GM19455 (cell line): Measurements from ENCODE around the gene DTNBP1.

Experiments used
- ATAC-seq: cut with Tn5 transposase; IDR thresholded peaks from one replicate; pipeline ENCODE4 v1.9.1; 2021; ENCODE audit not compliant: unreplicated experiment

DTNBP1 gene

GRCh38 chr6:15504581-15505350 is 158.1 kb downstream of the DTNBP1 start:
- ATAC-seq, result no peak

DNA sequence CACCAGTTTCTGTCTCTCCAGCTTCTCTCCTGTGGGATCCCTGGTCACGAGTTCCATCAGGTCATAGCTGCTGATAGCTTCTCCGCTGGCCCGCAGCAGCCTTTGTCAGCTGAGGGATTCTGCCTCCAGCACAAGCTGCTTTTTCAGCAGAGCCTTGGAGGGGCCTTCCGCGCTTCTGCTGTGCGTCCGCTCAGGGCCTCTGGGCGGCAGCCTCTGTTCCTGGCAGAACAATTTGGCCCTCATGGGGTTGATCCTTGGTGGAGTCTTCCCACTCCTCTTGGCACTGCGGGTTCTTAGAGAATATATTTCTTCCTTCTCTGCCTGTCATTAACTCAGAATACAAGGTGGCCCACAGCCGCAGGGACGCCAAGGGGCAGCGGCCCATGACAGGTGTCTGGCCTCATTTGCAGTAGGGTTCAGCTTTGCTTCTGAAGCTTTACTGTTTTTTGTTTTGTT is 158.8 kb downstream of the DTNBP1 start:
- ATAC-seq, result no peak

- no peak for ATAC-seq
Measured at GRCh38 chr6:15503346-15503680, 159.5 kb downstream of the DTNBP1 start.

DNA sequence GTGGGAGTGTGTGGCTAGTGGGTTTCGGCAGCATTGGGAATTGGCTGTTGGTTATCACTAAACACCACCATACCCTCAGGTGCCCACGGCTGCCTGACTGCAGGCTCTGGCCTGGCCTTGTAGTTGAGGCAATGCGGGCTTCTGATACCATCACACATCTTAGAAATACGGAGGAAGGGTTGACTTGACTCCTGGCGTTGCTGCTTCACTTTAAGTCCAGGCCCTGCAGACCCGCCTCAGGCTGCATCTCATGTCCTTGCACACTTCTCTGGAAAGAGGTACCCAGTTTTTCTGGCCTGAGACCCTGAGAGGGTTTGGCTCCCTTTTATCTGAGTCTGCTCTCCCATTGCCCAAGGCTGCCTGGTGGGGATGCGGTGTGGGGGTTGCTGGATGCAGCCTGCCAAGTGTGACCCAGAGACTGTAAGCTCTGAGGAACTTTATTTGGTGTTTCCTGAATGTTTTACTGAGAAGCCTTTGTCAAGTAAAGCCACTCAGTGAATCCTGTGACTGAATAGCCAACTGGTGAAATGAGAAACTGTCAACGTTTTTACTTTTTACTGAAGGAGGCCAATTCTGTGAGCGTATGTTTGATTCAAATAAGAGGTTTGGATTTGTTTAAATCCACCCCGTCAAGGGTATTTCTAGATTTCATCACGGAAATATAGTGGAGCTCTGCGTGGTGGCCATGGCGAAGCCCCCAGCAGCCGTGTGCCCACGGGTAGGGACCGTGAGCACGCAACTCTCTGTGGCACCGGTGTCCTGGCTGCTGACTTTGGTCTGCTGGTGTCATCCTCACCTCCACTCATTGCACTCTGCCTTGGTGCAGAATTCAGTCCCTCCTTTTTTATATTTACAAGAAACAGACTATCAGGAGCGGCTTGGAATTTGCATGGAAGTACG is 160.1 kb downstream of the DTNBP1 start:
- no peak for ATAC-seq

GRCh38 chr6:15501826-15502445 is 160.9 kb downstream of the DTNBP1 start:
- no peak for ATAC-seq

DNA sequence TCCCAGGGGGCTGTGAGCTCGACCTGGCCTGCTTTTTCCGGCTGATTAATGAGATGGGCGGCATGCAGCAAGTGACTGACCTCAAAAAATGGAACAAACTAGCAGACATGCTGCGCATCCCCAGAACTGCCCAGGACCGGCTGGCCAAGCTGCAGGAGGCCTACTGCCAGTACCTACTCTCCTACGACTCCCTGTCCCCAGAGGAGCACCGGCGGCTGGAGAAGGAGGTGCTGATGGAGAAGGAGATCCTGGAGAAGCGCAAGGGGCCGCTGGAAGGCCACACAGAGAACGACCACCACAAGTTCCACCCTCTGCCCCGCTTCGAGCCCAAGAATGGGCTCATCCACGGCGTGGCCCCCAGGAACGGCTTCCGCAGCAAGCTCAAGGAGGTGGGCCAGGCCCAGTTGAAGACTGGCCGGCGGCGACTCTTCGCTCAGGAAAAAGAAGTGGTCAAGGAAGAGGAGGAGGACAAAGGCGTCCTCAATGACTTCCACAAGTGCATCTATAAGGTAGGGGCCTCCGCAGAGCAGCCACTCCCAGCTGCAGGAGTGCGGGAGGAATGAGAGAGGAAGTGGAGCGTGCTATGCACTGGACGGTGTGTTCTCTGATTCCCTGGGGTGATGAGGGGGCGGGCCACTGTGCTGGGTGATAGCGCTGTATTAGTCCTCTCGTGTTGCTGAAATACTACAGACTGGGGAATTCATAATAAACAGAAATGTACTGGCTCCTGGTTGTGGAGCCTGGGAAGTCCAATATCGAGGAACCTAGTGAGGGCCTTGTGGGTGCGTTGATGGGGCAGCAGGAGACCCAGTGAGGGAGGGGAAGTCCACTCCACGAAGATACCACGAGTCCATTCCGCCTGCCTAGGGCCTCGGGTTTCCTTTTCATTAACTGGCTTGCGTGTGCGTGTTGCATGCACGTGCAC is 161.7 kb downstream of the DTNBP1 start:
- ATAC-seq, result no peak

DNA sequence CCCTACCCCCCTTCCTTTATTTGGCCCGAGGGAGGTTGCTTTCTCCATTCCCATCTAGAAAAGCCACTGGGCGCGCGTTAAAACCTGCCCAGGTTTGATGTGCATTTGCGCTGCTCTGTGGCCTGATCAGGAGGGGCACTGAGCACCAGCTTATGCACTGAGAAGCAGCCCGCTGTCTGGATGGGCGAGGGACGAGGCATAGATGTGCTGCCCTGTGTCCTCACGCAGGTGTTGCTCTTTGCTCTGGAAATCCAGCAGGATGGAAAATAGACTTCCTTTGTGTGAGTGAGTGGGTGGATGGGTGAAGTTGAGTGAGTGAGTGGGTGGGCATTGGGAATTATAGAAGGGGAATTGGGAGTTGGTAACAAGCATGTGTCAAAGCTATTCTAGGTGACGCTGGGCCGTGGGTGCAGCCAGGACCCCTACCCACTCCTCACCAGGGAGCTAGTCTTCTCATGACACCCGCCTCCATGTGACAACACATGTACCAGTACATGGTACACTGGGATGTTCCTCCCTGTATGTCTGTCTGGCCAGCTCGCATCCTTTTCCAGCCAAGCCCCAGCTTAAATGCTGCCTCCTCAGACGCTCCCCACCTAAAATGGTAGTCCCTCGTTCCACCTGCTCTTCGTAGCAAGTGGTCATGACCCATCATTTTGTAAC is 162.6 kb downstream of the DTNBP1 start:
- no peak for ATAC-seq

- no peak for ATAC-seq
Measured at GRCh38 chr6:15499591-15499990, 163.2 kb downstream of the DTNBP1 start.

DNA sequence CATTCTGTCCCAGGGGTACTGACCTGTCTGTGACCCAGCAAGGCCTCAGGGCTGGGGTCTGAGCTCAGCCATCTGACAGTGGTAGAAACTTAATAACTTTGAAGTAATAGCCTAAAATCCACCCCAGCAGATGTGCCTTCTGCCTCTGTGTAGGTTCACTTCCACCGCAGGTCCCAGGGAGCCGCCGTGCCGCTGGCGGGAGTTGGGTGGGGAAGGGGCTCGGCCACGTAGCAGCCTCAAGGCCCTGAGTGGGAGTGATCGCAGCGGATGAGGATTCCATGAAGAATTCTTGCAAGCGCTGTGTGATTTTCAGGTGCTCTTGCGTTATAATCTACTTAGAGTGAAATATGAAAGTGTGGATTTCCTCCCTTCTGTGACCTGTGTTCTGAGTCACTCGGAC is 163.7 kb downstream of the DTNBP1 start:
- no peak for ATAC-seq

GRCh38 chr6:15498640-15499039 is 164.2 kb downstream of the DTNBP1 start:
- no peak for ATAC-seq

DNA sequence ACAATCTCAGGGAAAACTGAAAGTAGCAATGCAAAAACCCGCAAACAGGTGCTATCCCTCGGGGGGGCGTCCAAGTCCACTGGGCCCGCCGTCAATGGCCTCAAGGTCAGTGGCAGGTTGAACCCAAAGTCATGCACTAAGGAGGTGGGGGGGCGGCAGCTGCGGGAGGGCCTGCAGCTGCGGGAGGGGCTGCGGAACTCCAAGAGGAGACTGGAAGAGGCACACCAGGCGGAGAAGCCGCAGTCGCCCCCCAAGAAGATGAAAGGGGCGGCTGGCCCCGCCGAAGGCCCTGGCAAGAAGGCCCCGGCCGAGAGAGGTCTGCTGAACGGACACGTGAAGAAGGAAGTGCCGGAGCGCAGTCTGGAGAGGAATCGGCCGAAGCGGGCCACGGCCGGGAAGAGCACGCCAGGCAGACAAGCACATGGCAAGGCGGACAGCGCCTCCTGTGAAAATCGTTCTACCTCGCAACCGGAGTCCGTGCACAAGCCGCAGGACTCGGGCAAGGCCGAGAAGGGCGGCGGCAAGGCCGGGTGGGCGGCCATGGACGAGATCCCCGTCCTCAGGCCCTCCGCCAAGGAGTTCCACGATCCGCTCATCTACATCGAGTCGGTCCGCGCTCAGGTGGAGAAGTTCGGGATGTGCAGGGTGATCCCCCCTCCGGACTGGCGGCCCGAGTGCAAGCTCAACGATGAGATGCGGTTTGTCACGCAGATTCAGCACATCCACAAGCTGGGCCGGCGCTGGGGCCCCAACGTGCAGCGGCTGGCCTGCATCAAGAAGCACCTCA is 166.3 kb downstream of the DTNBP1 start:
- ATAC-seq, result no peak

GRCh38 chr6:15495375-15495901 is 167.4 kb downstream of the DTNBP1 start:
- no peak for ATAC-seq

GRCh38 chr6:15493437-15494168 is 169.2 kb downstream of the DTNBP1 start:
- ATAC-seq, result no peak

- no peak for ATAC-seq
Measured at GRCh38 chr6:15491986-15492269, 170.9 kb downstream of the DTNBP1 start.

DNA sequence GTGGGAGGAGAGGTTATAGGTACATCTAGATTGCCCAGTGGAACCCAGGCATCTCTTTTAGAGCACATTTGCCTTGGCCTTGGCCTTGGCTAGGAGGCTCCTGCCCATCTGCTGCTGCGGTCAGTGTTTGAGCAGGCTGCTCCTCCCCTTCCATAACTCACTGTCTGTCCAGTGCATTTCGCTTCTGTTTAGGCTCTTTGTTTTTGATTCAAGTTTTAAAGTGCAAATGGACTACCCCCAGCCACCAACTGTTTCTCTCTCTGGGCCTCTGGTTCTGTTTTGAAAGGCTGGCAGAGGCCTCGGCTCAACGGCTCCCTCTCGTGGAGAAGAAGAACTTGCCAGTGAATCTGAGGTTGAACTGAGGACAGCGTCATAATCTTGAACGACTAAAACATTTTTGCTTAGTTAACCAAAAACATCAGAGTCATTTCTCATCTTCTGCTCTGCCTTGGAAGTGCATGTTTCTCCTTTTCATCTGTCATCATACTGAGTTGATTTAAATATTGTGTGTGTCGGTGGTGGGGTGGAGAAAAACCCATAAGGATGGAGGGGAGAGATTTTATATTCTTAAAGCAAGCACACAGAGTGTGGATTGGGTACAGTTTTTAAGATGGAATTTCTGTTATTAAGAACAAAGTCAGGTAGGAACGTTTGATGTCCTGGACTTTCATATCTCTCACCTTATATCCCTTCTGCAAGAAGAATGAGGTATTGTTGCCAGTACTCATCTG is 171.4 kb downstream of the DTNBP1 start:
- no peak for ATAC-seq

- no peak for ATAC-seq
Measured at GRCh38 chr6:15490242-15491100, 172.4 kb downstream of the DTNBP1 start.
